WTC11 (cell line): ENCODE measurements around the gene ZRSR2.

Experiments
- ATF2 ChIP-seq: sonication (generic); formaldehyde crosslinking; IDR thresholded peaks from 2 replicates; pipeline ENCODE4 v1.8.1; 2022; ENCODE audit warnings: low read depth, missing genetic modification reagents, borderline replicate concordance
- CTCF ChIP-seq: fragments of 200-600 bp; IDR thresholded peaks from 2 replicates; pipeline ENCODE4 v1.8.0; 2022; ENCODE audit warnings: antibody characterized with exemption
- E2F5 ChIP-seq: sonication (generic); formaldehyde crosslinking; IDR thresholded peaks from 2 replicates; pipeline ENCODE4 v1.8.1; 2022; ENCODE audit warnings: mild to moderate bottlenecking, moderate library complexity, missing genetic modification reagents
- HMGXB4 ChIP-seq: sonication (generic); formaldehyde crosslinking; IDR thresholded peaks from 2 replicates; pipeline ENCODE4 v1.8.1; 2023; ENCODE audit warnings: mild to moderate bottlenecking, moderate library complexity, missing genetic modification reagents
- RELA ChIP-seq: sonication (generic); formaldehyde crosslinking; IDR thresholded peaks from 2 replicates; pipeline ENCODE4 v1.8.1; 2022; ENCODE audit warnings: missing genetic modification reagents, mild to moderate bottlenecking, borderline replicate concordance
- USF2 ChIP-seq: sonication (generic); formaldehyde crosslinking; IDR thresholded peaks from 2 replicates; pipeline ENCODE4 v1.8.1; 2023; ENCODE audit warnings: mild to moderate bottlenecking, missing genetic modification reagents, moderate library complexity

GRCh38 chrX:15843960-15844359 lies 53.7 kb downstream of the ZRSR2 start:
- TF ChIP-seq E2F5 (CRISPR knock-in tag) (no peak), RELA (CRISPR knock-in tag) (no peak), CTCF (no peak), HMGXB4 (no peak), ATF2 (CRISPR knock-in tag) (no peak), USF2 (no peak)
